DMS53 treated with DMSO at 0.1 percent for 48 hours (cell line): ENCODE results near the gene TENT4A.

ENCODE experiments used
- DNase-seq: peaks from one replicate; lab custom pipeline; 2025; ENCODE audit not compliant: unreplicated experiment; lab: John Stamatoyannopoulos, UW

TENT4A gene

GRCh38 chr5:6792911-6793471, 79.8 kb downstream of the TENT4A start:
- DNase-seq = no peak

GRCh38 chr5:6801236-6801635, 88.0 kb downstream of the TENT4A start:
- DNase-seq = no peak

GRCh38 chr5:6803981-6804550, 90.8 kb downstream of the TENT4A start:
- DNase-seq = no peak

GRCh38 chr5:6804766-6805501, 91.7 kb downstream of the TENT4A start:
- DNase-seq = no peak

GRCh38 chr5:6805841-6806240, 92.6 kb downstream of the TENT4A start:
- no peak for DNase-seq
